Endothelial cell of umbilical vein (primary cell): Measurements from ENCODE around the gene COL15A1.

Experiments
- JUN ChIP-seq: IDR thresholded peaks from 2 replicates; pipeline ENCODE4 v1.6.1; 2011; ENCODE audit warnings: borderline replicate concordance, low read depth; ENCODE audit not compliant: insufficient read length, insufficient read depth
- TF ChIP-seq, protein P1 (sequence below), 2 donors: IDR thresholded peaks; 1 replicate in 1 of 2; 2 replicates in 1 of 2; pipeline ENCODE4 v1.5.1; 2011; ENCODE audit warnings: low read length in 2 of 2, mild to moderate bottlenecking in 2 of 2, moderate library complexity in 2 of 2, control low read depth in 1 of 2, inconsistent platforms in 1 of 2, low read depth in 1 of 2; ENCODE audit not compliant: insufficient read depth in 1 of 2; ENCODE audit errors: extremely low read depth in 1 of 2

DNA sequence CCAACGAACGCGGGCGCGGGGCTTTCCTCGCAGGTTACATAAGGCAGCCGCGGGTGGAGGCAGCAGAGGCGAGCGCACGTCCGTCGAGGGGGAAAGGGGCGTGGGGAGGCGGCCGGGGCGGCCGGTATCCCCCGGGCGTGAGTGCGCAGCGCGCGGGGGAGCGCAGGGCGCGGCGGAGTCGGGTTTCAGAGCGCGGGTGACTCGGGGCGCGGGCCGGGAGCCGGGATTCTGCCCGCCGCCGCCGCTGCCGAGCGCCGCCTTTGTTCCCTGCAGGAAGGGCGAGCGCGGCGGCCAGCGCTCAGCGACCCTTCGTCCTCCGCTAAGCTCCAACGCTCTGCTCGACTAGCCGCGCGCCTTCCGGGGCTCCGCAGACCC is at the start of gene COL15A1:
- TF ChIP-seq, protein P1, sequence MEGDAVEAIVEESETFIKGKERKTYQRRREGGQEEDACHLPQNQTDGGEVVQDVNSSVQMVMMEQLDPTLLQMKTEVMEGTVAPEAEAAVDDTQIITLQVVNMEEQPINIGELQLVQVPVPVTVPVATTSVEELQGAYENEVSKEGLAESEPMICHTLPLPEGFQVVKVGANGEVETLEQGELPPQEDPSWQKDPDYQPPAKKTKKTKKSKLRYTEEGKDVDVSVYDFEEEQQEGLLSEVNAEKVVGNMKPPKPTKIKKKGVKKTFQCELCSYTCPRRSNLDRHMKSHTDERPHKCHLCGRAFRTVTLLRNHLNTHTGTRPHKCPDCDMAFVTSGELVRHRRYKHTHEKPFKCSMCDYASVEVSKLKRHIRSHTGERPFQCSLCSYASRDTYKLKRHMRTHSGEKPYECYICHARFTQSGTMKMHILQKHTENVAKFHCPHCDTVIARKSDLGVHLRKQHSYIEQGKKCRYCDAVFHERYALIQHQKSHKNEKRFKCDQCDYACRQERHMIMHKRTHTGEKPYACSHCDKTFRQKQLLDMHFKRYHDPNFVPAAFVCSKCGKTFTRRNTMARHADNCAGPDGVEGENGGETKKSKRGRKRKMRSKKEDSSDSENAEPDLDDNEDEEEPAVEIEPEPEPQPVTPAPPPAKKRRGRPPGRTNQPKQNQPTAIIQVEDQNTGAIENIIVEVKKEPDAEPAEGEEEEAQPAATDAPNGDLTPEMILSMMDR (IDR thresholded peaks at IDR 0.05; ENCODE audit: extremely low read depth in 1 of 2, insufficient read depth in 1 of 2, low read depth in 1 of 2, low read length in 2 of 2) = no peak
- TF ChIP-seq JUN = no peak
